HG02884 (cell line): Measurements from ENCODE around the gene CD81.

ENCODE experiments used
- ATAC-seq: cut with Tn5 transposase; IDR thresholded peaks from one replicate; pipeline ENCODE4 v1.9.1; 2021; ENCODE audit warnings: mild to moderate bottlenecking, moderate library complexity; ENCODE audit not compliant: unreplicated experiment

CD81 gene

DNA sequence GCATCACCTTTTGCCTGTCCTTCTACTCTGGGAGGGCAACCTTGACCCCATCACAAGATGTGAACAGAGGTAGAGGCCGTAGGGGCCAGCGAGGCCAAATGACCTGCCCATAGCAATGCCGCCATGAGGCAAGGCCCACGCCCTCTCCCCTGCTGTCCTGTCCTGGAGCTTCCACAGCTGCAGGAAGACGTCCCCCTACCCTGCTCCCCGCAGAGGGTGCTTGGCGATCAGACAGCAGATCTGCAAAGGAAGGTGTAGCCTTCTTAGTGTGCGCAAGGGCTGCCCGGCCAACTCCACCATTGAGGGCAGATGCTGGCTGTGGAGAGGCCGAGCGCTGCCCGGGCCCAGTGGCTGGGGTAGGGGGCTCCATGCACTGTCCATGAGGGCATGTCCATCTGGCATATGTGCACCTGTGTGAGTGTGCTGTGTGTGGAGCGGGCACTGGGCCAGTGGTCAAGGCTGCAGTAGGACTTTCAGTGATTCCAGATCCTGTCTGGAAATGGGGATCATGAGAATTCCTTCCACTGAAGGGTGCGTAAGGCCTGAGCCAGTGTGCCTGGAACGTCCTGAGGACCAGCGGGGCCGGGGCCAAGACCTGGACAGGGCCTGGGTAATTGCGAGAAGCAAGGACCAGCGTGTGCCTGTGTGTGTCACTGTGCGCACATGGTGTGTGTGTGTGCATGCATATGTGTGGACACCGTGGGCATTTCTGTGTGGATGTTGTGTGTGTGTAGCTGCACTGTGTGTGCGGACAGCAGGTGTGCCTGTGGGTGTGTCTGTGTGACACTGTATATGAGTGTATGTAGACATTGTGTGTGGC is 56.2 kb downstream of the CD81 start:
- ATAC-seq = no peak

DNA sequence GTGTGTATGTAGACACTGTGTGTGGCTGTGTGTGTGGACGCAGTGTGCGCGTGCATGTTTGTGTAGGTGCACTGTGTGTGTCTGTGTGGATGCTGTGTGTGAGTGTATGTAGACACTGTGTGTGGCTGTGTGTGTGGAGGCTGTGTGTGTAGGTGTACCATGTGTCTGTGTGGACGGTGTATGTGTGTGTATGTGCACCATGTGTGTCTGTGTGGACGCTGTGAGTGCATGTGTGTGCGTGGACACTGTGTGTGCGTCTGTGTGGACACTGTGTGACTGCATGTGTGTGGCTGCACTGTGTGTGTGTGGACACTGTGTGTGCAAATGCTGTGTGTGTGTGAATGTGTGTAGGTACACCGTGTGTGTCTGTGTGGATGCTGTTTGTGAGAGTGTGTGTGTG is 56.9 kb downstream of the CD81 start:
- no peak for ATAC-seq

DNA sequence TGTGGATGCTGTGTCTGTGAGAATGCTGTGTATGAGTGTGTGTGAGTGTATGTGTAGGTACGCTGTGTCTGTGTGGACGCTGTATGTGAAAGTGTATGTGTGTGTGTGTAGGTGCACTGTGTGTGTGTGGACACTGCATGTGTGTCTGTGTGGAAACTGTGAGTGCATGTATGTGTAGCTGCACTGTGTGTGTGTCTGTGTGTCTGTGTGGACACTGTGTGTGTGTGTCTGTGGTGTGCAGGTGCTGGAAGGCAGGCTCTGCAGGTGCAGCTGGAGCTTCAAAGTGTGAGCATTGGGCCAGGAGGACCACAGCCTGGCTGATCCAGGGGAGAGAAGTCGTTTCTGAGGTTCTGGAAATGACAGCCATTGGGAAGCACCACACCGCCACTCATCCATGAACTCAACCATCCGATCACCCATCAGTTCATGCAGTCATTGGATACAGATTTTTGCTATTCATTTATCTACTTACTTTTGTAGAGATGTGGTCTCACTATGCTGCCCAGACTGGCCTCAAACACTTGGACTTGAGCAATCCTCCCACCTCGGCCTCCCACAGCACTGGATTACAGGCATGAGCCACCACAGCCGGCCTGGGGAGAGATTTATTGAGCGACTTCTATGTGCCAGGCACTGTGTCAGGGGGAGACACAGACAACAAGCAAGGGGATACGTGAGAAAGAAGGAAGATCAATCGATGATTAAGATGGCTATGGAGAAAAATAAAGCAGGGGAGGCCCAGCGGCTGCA is 57.6 kb downstream of the CD81 start:
- ATAC-seq = no peak

DNA sequence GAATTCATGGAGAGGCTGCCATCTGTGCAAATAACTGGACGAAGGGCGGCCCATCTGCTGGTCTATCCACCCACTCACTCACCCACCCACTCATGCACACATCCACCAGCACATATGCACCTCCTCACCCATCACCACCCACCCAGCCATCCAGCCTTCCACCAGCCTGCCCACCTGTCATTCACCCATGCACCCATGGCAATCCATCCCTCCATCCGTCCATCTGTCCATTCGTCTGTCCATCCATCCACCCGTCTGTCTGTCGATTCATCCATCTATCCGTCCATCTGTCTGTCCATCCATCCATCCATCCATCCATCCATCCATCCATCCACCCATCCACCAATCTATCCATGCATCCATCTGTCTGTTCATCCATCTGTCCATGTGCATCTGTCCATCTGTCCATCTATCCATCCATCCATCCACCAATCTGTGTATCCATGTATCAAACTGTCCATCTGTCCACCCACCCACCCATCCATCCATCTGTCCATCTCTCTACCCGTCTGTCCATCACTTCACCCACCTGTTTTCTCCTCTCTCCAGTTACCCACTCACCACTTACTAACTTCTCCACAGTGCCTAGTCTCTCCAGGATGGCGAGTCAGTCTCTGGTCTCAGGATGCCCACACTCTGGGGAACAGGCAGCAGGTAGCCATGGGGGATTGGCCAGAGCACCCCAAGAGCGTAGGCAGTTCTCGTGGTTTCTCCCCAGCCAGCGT is 58.3 kb downstream of the CD81 start:
- no peak for ATAC-seq

DNA sequence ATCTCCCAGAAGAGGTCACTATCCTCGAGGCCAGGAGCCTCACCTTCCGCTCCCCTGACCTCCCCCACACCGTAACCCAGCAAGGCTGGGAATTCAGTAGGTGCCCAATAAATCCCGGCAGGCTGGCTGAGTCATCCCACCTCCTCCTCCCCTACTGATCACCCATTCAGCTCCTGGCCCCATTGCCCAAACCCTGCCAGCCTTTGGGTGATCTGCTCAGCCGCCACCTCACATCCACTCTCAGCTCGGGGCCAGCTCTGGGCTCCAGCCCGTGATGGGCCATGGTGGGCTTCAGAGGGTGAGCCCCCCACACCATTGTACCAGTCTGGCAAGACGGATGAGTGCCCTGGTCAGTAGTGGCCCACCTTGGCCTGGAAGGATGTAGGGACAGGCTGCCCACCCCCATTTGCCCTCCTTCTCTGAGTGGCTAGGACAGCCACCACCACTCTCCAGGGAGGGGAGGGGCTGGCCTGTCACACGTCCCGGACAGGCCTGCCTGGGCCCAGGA is 59.0 kb downstream of the CD81 start:
- ATAC-seq = no peak

DNA sequence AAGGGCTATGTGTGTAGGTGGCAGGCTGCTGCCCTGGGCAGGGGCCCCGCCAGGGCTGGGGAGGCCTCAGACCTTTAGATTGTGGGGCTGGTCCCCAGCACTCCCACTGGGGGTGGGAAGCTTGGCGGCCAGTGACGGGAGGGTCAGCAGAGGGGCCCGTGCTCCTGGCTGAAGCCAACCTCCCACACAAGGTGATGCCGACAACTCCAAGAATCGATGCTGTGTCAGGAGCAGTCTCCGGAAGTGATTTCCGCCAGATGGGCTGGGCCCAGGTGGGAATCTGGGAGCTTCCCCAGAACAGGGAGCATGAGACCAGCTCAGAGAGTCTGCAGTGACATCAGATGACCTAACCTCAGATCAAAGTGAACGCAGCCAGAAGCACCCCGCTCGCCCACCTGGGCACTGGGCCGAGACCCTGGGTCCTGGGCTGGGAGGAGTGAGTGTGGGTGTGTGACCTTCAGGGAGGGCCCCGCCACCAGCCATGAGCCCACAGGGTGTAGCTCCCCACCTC is 59.5 kb downstream of the CD81 start:
- ATAC-seq = no peak

DNA sequence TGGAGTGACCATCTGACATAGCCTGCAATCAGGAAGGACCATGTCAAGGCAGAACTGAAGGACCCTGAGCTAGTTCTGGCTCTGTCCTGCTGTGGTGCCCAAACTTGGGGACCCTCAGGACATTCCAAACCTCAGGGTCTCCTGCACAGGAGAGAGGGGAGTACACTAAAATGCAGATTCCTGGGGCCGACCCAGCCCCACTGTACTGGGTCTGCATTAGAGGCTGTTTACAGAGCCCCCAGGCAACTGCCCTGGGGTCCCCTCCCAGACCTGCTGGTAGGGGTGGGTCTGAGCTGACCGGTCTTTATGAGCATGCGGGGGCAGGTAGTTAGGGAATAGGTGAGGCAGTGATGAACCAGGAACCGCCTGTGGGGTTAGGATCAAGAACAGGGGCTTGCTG is 60.4 kb downstream of the CD81 start:
- no peak for ATAC-seq

DNA sequence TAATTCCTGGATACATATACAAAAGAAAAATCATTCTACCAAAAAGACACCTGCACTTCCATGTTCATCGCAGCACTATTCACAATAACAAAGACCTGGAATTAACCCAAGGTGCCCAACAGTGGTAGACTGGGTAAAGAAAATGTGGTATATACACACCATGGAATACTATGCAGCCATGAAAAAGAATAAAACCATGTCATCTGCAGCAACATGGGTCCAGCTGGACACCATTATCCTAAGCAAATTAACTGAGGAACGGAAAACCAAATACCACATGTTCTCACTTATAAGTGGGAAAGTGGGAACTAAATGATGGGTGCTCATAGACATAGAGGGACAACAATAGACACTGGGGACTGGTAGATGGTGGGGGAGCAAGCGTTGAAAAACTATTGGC is 62.7 kb downstream of the CD81 start:
- no peak for ATAC-seq

DNA sequence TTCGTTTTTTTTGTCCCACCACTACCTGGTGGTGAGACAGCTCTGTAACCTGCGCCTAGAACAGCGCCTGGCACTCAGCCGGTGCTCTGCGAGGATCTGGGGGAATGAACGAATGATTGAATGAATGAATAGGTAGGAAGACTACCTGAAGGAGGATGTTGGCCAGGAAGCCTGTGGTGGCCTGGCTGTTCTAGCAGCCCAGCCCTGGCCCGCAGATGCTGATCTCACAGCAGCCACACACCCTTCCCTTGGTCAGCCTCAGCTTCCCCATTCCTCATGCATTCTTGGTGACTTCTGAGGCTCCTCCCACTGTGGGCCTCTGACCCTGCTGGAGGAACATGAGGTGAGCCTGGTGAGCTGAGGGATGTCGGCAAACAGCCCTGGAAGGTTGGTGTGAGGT is 63.5 kb downstream of the CD81 start:
- ATAC-seq = no peak

DNA sequence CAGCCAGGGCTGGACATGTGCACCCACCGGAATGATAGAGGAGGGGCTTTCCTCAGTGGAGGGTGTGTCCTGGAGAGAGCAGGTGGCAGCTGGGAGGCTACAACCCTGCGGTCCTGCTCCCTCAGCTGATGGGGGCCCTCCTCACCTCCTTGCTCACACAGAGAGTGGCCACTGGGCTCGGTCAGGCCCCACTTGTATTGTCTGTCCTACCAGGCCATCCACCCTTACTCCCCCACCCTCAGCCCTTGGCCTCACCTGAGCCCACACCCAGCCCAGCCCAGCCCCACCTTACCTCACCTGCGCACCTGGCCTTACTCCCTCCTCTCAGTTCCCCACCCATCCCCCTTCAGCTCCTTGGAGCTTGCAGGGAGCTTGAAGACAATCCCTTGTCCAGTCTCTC is 64.1 kb downstream of the CD81 start:
- ATAC-seq = no peak

DNA sequence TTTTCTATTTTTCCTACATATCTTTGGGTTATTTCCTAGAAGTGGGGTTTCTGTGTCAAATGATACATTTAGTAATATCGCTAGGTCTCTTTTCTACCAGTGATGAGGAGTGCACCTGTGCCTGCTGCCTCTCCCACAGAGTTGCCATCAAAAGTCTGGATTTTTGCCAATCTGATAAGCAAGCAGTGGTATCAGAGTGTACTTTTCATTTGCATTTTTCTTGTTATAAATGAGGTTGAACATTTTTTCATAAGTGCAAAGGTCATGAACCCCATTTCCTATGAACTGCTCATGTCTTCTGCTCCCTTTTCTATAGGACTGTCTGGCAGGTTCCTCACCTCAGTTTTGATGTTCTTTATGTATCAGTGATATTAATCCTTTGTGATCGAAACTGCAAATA is 65.5 kb downstream of the CD81 start:
- no peak for ATAC-seq

DNA sequence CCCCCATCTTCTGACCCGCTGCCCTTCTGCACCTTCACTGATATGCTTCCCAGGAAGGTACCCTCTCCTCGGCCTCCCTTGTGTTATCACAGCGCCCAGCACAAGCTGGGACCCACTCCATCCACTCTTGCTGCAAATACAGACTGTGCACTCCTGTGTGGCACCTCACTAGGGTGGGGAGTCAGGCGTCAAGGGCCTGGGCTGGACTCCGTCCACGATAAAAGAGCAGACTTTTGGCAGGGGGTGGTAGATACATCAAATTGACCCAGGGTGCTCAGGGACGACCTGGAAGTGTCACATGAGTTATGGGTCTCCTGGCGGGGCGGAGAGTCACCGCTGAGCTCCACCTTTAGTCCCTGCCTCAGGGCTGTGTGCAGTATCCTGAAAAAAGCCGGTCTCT is 66.3 kb downstream of the CD81 start:
- ATAC-seq = no peak

DNA sequence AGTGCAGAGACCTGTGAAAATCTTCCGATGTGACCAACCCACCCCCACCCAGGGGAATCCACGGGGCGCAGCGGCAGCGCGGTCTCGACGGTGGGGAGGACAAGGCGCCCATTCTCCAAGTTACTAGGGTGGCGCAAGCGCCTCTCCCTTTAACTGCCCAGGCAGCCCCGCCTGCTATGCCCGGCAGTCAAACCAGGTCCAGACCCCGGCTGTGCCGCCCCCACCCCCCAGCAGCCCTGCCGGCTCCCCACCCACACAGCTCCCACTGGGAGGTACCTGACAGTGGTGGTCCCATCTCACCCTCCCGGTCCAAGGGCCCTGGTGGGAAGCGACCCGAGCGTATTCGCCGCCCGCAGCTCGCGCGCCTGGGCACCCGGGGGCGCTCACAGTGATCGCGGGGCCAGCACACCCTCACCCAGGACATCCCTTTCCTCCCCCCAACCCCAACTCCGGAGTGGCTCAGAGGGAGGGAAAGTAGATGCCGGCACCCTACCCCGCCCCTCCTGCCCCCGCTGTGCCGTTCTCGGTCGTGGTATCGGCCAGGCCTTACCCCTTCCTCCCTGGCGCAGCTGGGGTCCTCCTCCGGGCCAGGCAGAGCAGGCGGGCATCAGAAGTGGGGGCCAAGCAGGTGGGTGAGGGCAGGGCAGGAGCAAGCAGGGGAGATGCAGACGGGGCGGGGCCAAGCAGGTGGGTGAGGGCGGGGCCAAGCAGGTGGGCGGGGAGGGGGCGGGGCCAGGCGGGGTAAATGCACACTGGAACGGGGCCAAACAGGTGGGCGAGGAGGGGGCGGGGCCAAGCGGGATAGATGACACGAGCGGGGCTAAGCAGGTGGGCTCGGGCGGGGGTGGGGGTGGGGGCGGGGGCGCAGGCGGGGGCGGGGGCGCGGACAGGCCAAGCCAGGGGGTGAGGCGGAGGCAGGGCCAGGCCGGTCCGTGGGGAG is 67.0 kb downstream of the CD81 start, which contains the start of gene TRPM5:
Gene TRPM5, minus strand, starts transcription at position 634 of the 940 bp plus-strand sequence. CDS start 21,478 bp downstream, outside the sequence.
- no peak for ATAC-seq

DNA sequence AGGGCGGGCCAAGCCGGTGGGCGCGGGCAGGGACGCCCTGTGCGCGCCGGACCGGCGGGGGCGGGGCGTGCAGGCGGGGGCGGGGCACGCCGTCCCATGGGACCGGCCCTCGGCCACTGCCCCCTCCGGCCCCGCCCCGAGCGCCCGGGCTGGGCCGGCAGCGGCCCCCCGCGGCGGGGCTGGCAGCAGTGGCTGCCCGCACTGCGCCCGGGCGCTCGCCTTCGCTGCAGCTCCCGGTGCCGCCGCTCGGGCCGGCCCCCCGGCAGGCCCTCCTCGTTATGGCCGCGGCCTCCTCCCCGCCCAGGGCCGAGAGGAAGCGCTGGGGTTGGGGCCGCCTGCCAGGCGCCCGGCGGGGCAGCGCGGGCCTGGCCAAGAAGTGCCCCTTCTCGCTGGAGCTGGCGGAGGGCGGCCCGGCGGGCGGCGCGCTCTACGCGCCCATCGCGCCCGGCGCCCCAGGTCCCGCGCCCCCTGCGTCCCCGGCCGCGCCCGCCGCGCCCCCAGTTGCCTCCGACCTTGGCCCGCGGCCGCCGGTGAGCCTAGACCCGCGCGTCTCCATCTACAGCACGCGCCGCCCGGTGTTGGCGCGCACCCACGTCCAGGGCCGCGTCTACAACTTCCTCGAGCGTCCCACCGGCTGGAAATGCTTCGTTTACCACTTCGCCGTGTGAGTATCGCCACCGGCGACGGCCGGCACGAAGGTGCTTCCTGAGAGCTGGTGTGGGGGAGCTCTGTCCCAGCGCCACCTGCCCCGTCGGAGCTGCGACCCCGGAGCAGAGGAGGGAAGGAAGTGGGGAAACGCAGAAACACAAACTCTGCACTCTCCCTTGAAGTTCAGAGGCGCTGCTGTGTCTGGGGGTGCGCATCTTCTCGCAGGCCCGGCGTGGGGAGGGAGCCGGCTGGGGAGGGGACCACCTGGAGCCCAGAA is 68.0 kb downstream of the CD81 start, which contains the start of gene KCNQ1:
Gene KCNQ1, plus strand, starts transcription at position 188 of the 925 bp plus-strand sequence. Its CDS starts 91 bp downstream, at position 279.
- no peak for ATAC-seq

DNA sequence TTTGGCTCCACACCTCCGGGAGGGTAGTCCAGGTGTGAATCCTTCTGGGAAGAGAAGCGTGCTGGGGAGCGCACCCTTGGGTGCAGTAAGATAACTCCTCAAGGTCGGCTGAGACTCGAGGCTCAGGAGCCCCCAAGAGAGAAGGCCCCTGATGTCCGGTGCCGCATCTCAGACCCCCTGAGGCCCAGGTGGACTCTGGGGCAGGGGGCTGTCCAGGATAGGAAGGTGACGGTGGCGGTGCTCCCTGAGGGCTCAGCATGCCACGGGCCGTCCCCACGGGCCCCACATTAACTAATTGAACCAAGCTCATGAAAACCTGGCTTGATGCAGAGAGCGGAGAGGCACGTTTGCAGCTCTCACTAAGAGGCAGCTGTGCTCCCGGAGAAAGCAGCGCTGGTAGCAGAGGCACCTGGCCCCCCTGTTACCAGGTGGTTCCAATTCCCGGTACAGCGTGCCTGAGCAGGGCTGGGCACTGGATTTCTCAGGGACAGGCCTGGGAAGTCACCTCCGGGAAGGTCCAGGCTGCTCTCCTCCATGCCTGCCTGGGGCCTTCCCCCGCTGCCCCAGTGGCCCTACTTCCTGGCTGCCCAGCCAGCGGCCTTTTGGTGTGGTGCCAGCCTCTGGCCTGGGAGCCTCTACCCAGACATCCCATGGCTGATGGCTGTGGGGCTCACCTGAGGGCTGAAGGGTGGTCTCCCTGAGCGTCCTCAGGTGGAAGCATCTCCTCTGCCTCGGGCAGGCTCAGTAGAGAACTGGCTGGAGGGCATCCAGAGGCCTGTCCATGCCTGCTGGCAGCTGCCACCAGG is 68.8 kb downstream of the CD81 start:
- no peak for ATAC-seq

DNA sequence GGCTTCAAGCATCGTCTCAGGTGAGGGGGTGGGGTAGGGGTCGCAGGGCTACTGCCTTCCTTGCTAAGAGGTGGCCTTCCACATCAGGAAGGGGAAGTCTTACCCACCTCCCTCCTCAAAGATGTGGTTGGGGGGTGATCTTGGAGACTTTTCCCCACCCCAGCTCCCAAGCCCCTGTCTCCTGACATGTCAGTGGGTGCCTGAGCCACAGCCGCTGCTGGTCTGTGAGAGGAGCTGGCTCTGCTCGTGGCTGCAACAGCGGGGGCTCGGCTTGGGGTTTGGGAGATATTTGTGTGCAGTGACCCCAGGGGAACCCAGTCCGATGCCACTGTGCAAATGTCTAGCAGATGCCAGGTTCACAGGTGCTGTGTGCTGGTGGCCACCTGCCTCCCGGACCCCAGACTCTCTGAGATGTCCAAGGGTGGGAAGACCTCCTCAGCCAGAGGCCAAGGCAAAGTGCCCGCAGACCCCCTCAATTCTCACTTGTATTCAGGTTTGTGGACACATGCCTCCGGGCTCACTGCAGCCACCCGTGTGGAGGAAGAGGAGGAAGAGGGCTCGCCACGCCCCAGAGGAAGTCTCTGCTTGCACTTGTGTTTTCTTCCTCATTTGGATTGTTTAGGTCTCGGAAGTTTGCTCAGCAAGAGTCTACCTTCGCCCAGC is 69.6 kb downstream of the CD81 start:
- no peak for ATAC-seq
